Lung (tissue), 12 donors: ENCODE results near the gene GFOD1. TPM values are rescaled to one million over a fixed set of nuclear protein-coding genes. Genes with fewer than 3 reads are reported as not detected.

Experiments
- ATAC-seq: fragments of 200-7000 bp; cut with Tn5 transposase; one replicate; pipeline ENCODE4 v1.9.1; 2020; ENCODE audit warnings: moderate number of reproducible peaks; ENCODE audit not compliant: insufficient read depth, low FRiP score
- DNase-seq, 3 donors: peaks; one replicate each; pipeline ENCODE4 v3.0.0-alpha.2; 2013 to 2017
- H3K27ac ChIP-seq, 2 donors: one replicate each; pipeline ENCODE4 v1.5.1; 2013; ENCODE audit warnings: mild to moderate bottlenecking in 2 of 2, moderate library complexity in 2 of 2, control low read depth in 1 of 2, inconsistent platforms in 1 of 2, low read depth in 1 of 2, low read length in 1 of 2
- H3K27me3 ChIP-seq, 3 donors: one replicate each; pipeline ENCODE4 v1.5.1; 2013; ENCODE audit warnings: low read length in 2 of 3; ENCODE audit not compliant: control insufficient read depth in 3 of 3, insufficient read depth in 3 of 3
- H3K36me3 ChIP-seq, 4 donors: one replicate each; pipeline ENCODE4 v1.5.1; 2013; ENCODE audit warnings: low read length in 4 of 4, mild to moderate bottlenecking in 1 of 4, moderate library complexity in 1 of 4; ENCODE audit not compliant: control insufficient read depth in 4 of 4, insufficient read depth in 4 of 4
- H3K4me1 ChIP-seq, 5 donors: one replicate each; pipeline ENCODE4 v1.5.1; 2013; ENCODE audit warnings: low read length in 5 of 5, mild to moderate bottlenecking in 2 of 5, moderate library complexity in 1 of 5; ENCODE audit not compliant: control insufficient read depth in 5 of 5, insufficient read depth in 5 of 5
- H3K4me3 ChIP-seq: one replicate; pipeline ENCODE4 v1.5.1; 2013; ENCODE audit warnings: mild to moderate bottlenecking, control low read depth, moderate library complexity
- H3K9ac ChIP-seq, 2 donors: one replicate each; pipeline ENCODE4 v1.5.1; 2013; ENCODE audit warnings: low read length in 2 of 2, control low read depth in 1 of 2; ENCODE audit not compliant: insufficient read depth in 1 of 2
- H3K9me3 ChIP-seq, 4 donors: one replicate each; pipeline ENCODE4 v1.5.1; 2013; ENCODE audit warnings: low read length in 3 of 4, mild to moderate bottlenecking in 1 of 4, moderate library complexity in 1 of 4; ENCODE audit not compliant: control insufficient read depth in 4 of 4, insufficient read depth in 3 of 4
- WGBS, 2 donors: extraction: QIAGEN DNeasy Blood & Tissue Kit; methylation state at CpG; one replicate each; pipeline ENCODE4 v1.1.7; 2013; 5-methylcytosine and 5-hydroxymethylcytosine counted together
- polyA plus RNA-seq, 2 donors: library from polyadenylated mRNA; stranded (reverse); fragments of 200-250 nt; gene quantifications; one replicate each; pipeline ENCODE4 v1.2.1, GENCODE V29; 2013
- total RNA-seq, 2 donors: library from RNA; depleted of rRNA in 1 of 2; stranded (reverse); fragments of >200 nt in 1 of 2; gene quantifications; one replicate each; pipeline ENCODE4 v1.2.1, GENCODE V29; 2014 to 2021
- TF ChIP-seq, protein P1 (sequence below): IDR thresholded peaks from 2 replicates; pipeline ENCODE4 v1.5.1; 2012; ENCODE audit warnings: mild to moderate bottlenecking; ENCODE audit errors: control extremely low read depth, extremely low read depth
- donor health status: control.
- donor health status: control.
- donor health status: Bipolar disorder and iron deficiency.
- donor health status: healthy.
- donor health status: DM: yes; HTN: yes; CAD: no.

Gene GFOD1
- total and polyA plus RNA-seq, 4 donors: 4.0 to 22.8 (median 7.9) TPM

DNA sequence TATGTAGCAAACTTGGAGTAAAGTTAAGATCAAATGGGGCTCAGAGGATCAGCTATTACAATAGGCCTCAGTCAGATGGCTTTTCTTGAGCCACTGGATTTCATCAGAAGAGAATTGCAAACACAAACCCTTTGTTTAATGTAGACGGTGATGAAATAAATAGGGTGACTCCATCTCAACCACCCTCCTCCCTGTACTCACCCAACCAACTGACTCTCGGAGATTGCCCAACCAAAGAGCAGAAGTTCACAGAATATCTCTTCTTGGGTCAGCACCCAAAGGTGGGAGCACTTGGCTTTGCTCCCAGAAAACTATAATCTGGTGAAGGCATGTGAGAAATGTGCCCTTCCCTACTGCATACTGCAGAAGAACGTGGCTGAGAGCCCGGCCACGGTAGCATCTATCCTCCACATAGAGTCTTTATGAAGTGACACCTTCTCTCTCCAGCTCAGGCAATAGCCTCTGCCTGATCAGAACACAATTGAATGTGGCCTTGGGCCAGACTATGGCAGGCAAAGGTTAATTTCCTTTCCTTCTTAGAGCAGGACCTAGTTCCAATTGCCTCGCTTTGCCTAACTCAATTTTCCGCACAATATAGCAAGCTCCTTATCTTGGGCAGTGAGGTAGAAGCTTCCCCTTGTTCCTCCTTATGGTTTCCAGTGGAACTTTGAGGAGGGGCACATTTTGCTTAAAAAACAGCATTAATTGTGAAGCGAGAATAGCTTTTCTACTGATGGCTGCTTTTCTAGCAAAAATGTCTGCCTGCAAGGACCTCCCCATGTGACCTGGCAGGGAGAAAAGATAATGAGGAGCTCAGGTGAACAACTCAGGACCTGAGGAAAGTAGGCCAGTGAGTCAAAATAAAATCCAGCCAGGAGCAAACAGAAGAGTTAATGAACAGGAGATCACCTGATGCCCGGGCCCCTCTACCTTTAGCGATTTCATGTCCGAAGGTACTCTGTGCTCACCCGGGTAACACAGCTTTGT is 79.4 kb downstream of the GFOD1 start:
- Histone ChIP-seq H3K36me3 (no peaks in the 10 kb centered on the region), H3K27me3 (no peaks in the 10 kb centered on the region), H3K9ac (no peak overlapping the region), H3K4me1 (peaks cover 6 to 54% (median 22%) of the 10 kb centered on the region in 5 donors), H3K4me3 (no peak overlapping the region), H3K27ac (peak overlapping the region; percentile 37 to 70), H3K9me3 (no peaks in the 10 kb centered on the region)
- DNase-seq (no peak), ATAC-seq (peak; percentile 73)
- TF ChIP-seq, protein P1, sequence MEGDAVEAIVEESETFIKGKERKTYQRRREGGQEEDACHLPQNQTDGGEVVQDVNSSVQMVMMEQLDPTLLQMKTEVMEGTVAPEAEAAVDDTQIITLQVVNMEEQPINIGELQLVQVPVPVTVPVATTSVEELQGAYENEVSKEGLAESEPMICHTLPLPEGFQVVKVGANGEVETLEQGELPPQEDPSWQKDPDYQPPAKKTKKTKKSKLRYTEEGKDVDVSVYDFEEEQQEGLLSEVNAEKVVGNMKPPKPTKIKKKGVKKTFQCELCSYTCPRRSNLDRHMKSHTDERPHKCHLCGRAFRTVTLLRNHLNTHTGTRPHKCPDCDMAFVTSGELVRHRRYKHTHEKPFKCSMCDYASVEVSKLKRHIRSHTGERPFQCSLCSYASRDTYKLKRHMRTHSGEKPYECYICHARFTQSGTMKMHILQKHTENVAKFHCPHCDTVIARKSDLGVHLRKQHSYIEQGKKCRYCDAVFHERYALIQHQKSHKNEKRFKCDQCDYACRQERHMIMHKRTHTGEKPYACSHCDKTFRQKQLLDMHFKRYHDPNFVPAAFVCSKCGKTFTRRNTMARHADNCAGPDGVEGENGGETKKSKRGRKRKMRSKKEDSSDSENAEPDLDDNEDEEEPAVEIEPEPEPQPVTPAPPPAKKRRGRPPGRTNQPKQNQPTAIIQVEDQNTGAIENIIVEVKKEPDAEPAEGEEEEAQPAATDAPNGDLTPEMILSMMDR: no peak
- 55 to 69% methylated on average over 12 of the region's 12 CpGs for WGBS, 2 donors

DNA sequence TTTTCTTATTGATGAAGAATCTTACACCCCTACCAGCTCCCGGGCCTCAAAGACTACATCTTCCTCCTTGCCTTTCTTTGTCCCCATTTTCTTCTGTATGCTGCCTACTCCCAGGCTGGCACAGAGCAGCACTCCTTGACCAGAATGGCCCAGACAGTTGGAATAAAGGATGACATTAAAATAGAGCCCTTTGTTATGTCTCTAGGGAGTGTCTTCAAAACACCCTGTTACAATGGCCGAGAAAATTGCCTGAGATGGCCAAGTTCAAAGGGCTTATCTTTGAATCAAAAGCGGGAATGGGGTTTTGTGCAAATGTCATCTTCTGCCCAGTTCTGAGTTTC is 80.1 kb downstream of the GFOD1 start:
- Histone ChIP-seq H3K36me3 (no peaks in the 10 kb centered on the region), H3K9ac (no peak overlapping the region), H3K4me3 (no peak overlapping the region), H3K9me3 (no peaks in the 10 kb centered on the region), H3K27me3 (no peaks in the 10 kb centered on the region), H3K4me1 (peaks cover 5 to 53% (median 17%) of the 10 kb centered on the region in 5 donors), H3K27ac (peak overlapping the region; percentile 20 to 70)
- 51 to 54% methylated on average over 3 of the region's 3 CpGs for WGBS, 2 donors
- TF ChIP-seq, protein P1: no peak
- no peak for ATAC-seq
- no peak for DNase-seq

DNA sequence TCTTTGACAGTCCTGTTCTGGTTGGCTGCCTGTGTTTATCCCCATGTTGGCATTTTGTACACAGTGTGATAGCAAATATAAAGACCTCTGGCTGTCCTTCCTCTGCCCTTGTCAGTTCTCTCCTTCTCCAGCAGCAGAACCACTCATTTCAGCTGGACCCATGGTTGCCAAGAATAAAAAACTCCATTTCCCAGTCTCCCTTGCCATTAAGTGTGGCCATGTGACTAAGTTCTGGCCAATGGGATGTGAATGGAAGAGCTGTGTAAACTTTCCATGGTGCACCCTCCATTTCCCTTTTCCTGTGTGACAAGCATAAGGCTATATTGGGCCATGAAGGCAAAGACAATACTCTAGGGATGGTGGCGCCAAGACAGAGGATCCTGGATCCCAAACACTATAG is 80.6 kb downstream of the GFOD1 start:
- no peaks in the 10 kb centered on the region for H3K36me3 ChIP-seq
- TF ChIP-seq, protein P1: no peak
- WGBS, 2 donors: 78 to 90% methylated on average over 1 of the region's 1 CpG
- DNase-seq (peak in 2 of 3 donors; percentile 48 to 56), ATAC-seq (no peak)
- H3K27me3 ChIP-seq: no peaks in the 10 kb centered on the region
- no peak overlapping the region for H3K9ac ChIP-seq
- peak overlapping the region; percentile 65 to 70 for H3K27ac ChIP-seq
- no peaks in the 10 kb centered on the region for H3K9me3 ChIP-seq
- H3K4me3 ChIP-seq: no peak overlapping the region
- peaks cover 5 to 48% (median 17%) of the 10 kb centered on the region in 5 donors for H3K4me1 ChIP-seq
